Astrocyte (in vitro differentiated cells and primary cell): ENCODE data around the gene DNAL1.

Source experiments
- EZH2 ChIP-seq: IDR thresholded peaks from 2 replicates; pipeline ENCODE4 v1.6.1; 2012; ENCODE audit warnings: mild to moderate bottlenecking, low read length, inconsistent platforms; ENCODE audit not compliant: insufficient read depth
- TF ChIP-seq, protein P1 (sequence below): IDR thresholded peaks from 2 replicates; pipeline ENCODE4 v1.5.1; 2011; ENCODE audit warnings: low read depth, mild to moderate bottlenecking, inconsistent platforms, low read length, moderate library complexity; ENCODE audit not compliant: insufficient read depth

DNA sequence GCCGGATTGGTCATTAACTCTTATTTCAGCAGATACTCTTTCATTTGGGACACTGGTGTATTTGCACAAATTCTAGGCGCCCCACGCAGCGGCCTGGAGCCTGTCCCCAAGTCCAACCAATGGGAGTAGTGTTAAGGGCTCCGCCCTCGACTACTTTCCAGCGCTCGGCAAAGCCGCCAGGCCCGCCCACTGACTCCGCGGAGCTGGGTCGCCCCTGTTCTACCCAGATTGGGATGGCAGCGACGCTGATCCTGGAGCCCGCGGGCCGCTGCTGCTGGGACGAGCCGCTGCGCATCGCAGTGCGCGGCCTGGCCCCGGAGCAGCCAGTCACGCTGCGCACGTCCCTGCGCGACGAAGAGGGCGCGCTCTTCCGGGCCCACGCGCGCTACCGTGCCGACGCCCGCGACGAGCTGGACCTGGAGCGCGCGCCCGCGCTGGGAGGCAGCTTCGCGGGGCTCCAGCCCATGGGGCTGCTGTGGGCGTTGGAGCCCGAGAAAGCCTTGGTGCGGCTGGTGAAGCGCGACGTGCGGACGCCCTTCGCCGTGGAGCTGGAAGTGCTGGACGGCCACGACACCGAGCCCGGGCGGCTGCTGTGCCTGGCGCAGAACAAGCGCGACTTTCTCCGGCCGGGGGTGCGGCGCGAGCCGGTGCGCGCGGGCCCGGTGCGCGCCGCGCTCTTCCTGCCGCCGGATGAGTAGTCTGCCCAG is 32.3 kb upstream of the DNAL1 start, which contains the start of gene ACOT6:
- TF ChIP-seq, protein P1, sequence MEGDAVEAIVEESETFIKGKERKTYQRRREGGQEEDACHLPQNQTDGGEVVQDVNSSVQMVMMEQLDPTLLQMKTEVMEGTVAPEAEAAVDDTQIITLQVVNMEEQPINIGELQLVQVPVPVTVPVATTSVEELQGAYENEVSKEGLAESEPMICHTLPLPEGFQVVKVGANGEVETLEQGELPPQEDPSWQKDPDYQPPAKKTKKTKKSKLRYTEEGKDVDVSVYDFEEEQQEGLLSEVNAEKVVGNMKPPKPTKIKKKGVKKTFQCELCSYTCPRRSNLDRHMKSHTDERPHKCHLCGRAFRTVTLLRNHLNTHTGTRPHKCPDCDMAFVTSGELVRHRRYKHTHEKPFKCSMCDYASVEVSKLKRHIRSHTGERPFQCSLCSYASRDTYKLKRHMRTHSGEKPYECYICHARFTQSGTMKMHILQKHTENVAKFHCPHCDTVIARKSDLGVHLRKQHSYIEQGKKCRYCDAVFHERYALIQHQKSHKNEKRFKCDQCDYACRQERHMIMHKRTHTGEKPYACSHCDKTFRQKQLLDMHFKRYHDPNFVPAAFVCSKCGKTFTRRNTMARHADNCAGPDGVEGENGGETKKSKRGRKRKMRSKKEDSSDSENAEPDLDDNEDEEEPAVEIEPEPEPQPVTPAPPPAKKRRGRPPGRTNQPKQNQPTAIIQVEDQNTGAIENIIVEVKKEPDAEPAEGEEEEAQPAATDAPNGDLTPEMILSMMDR, result no peak
- no peak for TF ChIP-seq EZH2
